Activated CD4-positive, alpha-beta T cell treated with anti-CD3 and anti-CD28 coated beads, Interleukin-2, amount 50 U/mL, for 16 hours (primary cell): ENCODE measurements around the gene TNS2.
"Not testable (repeated sequence)": the region's sequence is repeated elsewhere in the genome, so short reads cannot be mapped to it uniquely, and the experiment has no call there.

Source experiments
- DNase-seq: peaks from one replicate; pipeline ENCODE4 v3.0.0-alpha.2; 2020

Gene TNS2

GRCh38 chr12:53070877-53071492, 21.1 kb downstream of the TNS2 start:
- no peak for DNase-seq

DNA sequence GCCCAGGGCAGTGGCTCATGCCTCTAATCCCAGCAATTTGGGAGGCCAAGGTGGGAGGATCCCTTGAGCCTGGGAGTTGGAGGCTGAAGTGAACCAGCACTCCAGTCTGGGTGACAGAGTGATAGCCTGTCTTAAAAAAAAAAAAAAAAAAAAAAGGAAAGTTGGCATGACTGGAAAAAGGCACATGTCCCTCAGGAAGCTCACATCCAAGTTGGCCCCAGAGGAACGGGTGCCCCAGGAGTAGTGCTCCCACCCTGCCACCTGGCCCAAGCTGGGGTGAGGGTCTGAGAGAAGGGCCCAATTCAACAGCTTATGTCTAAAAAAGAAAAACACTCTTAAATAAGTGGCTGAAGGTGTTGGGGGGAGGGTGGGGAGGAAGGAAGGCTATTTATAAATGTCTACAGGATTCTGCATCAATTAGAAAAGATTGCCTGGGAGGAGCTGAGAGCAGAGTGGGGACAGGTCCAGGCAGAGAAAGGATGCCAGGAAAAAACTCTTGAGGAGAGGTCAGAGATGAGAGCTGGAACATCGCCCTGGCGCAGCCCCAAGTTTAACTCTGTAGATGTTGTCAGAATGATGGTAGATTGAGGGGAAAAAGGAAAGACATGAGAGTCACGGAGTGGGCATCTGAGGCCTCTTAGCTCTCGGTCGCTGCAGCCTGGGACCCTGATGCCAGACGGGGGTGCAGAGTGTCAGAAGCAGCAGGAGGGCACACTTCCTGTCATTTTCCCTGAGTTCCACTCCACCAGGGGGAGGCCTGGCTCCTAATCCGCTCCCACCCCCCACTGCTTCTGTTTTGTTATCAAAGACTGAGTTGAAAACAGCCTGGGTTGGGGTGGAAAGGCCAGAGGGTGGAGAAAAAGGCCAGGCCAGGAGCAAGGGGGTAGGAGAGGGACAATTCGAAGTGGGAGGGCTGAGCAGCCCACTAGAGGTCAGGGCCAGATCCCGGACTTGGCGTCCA, 22.0 kb downstream of the TNS2 start:
- no peak for DNase-seq

DNA sequence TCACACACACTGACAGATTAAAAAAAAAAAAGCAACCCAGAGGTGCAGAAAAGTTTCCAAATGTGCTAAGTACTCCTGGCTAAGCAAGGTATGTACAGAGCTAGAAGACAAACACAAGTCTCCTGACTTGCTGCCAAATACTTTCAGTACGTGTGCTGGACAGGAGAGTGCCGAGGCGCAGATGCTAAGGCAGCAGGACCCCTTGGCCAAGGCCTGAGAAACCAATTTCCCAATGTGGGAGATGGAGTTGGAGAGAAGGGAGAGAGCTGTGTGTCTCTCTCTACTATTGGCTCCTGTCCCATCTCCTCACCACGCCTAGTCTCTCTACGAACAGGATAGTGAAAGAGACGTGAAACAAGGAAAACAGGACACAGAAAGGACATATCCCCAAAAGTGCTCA, 24.0 kb downstream of the TNS2 start:
- DNase-seq: no peak

- no peak for DNase-seq
Measured at GRCh38 chr12:53074283-53074998, 24.6 kb downstream of the TNS2 start.

GRCh38 chr12:53074999-53075370, 25.1 kb downstream of the TNS2 start:
- DNase-seq: no peak

DNA sequence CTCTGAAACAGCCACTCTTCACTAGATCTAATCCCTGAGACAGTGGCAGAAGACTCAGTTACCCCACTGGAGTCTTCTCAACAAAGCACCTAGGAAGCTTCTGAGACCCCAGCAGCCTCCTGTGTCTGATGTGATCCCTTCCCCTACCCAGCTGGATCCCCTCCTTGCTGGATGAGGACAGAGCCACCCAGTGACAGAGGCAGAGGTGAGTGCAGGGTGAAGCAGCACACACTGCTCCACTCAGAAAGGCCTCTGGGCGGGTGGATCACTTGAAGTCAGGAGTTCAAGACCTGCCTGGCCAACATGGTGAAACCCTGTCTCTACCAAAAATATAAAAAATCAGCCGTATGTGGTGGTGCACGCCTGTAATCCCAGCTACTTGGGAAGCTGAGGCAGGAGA, 26.6 kb downstream of the TNS2 start:
- DNase-seq: no peak

DNA sequence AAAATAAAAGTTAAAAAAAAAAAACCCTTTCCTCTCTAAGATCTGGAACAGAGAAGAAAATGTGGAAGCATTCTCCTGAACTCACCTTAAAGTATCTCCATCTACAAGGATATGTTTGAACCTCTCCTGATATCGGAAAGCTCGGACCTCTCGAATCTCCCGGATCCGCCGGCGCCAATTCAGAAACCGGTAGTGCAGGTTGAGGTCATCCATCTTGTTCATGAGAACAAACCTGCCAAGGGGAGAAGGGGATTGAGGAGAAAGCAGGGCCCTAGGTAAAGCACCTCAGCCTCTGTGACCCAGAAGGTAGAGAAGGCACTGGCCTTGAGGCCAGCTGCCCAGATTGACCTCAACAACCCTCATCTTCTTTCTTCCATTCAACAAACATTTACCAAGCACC, 27.2 kb downstream of the TNS2 start:
- no peak for DNase-seq

DNA sequence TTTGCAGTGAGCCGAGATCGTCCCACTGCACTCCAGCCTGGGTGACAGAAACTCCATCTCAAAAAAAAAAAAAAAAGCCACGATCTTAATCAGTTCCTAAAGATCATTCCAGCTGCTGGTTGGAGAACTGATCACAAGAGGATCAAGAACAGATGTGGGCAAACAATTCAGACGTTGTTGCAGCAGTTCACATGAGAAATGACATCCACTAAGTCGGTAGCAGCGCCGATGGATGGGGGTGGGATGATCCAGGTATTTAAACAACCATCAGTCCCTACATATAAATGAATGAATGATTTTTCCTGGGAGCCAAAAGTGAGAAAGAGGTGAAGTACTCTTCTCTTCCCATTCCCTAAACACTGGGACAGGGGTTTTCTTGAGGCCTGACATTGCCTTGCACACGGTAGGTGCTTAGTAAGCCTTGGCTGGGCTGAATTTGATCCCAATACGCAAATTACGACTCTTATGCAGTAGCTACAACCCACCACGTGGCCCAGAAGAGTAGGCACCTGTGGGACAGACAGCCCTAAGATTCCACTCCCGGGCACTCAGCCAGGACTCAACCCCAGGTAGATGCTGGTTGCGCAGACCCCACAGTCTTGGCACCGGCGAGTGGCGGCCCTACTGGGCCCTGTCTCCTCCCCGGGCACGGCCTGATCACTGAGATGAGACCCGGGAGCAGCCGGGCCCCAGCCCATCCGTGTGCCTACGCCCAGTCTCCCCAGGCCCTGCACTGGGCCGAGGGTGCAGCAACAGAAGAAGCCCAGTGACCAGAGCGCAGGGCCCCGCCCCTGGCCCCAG, 28.8 kb downstream of the TNS2 start:
- DNase-seq: peak; percentile 34

DNA sequence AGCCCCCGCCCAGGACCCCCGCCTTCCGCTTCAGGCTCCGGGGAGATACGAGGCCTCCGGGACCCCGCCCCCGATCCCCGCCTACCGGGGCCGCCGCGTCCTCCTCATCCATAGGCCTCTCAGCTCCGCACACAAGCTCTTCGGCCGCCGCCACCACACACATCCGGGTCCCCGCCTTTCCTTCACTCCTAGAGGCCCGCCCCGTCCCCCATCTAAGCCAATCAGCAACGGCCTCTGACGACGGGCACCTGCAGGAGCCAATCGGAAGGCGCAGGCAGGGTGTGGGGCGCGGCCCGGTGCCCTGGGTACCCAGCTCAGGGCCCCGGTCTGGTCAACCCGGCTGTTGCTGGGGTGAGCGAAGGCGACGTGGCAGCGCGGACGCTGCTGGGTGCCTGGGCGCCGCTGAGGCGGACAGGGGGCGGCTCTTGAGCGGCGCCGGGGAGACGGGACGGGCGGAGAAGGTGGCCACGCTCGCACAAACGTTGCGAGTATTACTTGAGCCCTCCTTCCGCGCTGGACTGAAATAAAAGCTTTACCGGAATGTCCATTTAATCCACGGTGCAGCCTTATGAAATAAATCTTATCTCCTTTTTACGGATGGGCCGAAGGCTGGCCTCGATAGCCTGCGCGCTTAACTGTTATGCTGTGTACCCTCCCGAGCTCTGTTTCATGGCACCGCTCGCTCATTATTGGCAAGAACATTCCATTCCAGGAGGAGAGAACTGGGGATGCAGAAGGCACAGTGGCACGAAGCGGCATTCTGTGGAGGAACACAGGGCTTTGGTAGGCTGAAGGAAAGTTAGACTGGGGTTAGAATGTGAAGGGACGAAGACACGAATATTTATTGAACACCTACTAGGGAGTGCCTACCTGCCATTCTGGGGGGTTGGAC, 29.6 kb downstream of the TNS2 start, which contains the start of gene SPRYD3:
SPRYD3 (minus strand) TSS at position 165 of the 892 bp plus-strand sequence; CDS start at position 108, 57 bp downstream.
- DNase-seq: peak; percentile 97

DNA sequence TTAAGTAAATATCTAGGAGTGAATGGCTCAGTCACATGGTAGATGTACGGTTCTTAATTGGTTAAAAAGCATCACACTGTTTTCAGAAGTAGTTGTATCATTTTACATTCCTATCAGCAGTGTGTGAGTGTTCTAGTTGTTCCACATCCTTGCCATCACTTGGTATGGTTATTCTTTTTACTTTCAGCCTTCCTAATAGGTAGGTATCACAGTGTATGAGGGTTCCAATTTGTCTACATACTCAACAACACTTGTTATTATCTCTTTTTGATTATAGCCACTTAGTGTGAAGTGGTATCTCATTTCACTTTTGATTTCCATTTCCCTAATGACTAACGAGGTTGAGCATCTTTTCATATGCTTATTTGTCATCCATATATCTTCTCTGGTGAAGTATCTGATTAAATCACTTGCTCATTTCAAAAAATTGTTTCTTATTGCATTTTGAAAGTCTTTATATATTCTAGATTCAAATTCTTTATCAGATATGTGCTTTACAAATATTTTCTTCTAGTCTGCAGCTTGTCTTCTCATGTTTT, 32.8 kb downstream of the TNS2 start:
- DNase-seq: no peak

DNA sequence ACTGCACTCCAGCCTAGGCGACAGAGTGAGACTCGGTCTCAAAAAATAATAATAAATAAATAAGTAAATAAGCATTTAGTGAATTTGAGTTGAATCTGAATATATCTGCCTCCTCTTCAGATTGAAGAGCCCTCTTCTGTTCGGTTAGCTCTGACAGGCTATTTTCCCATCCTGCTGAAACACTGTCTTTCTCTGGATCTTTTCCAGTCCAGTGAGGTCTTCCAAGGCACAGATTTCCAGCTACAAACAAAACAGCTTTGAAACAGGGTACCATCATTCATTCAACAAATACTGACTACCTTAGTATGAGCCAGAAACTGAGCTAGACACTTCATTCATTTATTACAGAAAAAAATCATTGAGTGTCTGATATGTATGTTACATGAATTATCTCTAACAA, 36.5 kb downstream of the TNS2 start:
- DNase-seq: no peak

GRCh38 chr12:53090105-53090504, 40.2 kb downstream of the TNS2 start:
- DNase-seq: no peak

DNA sequence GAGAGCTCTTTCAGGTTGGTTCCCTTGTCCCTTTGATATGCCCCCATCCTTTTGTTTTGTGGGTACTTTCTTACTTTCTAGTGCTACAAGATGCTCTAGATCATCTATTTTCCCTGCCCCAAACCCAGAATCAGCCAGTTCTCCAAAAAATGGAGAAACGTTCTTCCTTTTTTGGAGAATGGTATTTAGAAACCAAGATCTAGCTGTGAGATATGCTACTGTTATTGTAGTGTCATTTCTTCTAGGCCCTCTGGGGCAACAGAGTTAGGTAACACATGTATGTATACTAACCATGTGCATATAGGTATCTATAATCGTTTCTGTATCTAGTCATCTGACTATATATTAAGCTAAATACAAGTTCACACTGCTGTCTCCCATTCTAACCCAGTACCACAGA, 40.7 kb downstream of the TNS2 start:
- no peak for DNase-seq

- no peak for DNase-seq
Measured at GRCh38 chr12:53091756-53092155, 41.9 kb downstream of the TNS2 start.

DNA sequence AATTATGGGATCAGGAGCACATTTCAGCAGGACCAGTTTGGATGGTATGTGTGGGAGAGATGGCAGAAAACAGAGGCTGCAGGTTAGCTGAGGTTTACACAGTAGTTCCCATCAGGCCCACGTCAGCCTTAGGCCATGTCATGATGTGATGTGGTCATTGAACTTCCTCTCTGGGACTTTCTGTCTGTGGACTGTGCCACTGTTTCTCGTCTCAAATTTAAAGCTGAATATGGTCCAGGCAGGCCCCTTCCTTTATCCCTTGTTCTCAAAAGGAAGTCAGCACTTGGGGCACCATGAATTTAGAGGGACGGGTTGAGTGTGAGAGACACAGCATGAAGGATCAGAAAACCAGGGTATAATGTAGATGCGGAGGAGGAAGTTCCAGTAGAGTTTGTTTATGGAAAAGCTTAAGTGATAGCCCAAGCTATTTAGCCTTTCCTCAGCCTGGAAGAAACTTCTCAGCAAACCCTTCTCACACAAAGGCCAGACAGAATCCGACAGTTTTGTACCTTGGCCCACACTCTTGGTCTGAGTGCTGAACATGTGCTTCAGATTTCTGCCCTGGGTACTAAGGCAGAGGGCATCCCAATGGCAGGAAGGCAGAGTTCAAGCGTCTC, 44.0 kb downstream of the TNS2 start:
- DNase-seq: no peak

- DNase-seq: no peak
Measured at GRCh38 chr12:53094394-53094787, 44.5 kb downstream of the TNS2 start.

- DNase-seq: not testable (repeated sequence)
Measured at GRCh38 chr12:53094796-53095595, 45.1 kb downstream of the TNS2 start.

- not testable (repeated sequence) for DNase-seq
Measured at GRCh38 chr12:53095596-53095895, 45.7 kb downstream of the TNS2 start.

DNA sequence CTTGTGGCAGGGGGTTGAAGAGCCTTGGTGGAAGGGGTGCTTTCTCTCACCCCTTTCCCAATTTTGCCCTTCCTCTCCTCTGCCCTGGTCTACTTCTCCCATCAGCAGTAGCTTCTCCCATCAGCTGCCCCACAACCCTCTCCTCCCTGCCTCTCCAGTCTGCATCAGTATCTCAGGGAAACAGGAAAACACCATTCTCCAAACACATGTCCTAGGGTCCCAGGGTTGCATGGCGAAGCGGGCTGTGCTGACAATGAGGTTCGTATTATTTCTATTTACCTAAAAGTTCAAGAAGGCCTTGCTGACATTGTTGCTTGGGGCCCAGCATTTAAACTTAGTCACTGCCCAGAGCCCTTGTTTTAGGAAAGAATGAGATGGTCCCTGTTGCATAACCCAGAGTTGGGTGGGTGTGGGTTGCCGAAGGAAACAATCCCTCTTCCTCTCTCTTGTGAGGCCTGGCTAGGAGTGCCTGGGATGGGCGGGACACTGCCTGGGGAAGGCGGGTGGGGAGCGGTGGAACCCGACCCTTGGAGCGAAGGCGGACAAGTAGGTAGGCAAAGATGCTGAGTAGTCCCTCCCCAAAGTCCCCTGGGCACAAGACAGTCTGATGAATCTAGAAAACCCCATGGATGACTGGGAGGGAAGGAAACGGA, 46.4 kb downstream of the TNS2 start:
- DNase-seq: no peak

DNA sequence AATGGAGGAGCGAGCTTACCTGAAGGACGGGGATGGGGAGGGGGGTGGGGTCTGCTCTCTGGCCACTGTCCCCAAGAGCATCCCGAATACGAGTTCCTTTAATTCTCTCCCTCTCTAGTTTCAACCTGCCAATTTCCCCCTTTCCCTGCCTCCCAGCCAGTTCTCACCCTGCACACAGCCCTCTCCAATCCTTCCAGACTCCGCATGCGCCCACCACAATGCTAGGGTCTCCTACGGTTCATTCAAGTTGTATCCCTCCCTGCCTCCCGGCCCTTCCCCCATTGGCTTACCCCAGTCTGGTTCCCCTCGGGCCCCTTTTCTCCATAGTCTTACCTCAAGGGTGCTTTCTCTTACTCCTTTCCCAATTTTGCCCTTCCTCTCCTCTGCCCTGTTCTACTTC, 46.9 kb downstream of the TNS2 start:
- DNase-seq: no peak
